Measurements from ENCODE around the gene FERMT1.
"Not testable (repeated sequence)": the region's sequence is repeated elsewhere in the genome, so short reads cannot be mapped to it uniquely, and the experiment has no call there.

The FERMT1 gene

GRCh38 chr20:6116758-6117157 lies 6.1 kb downstream of the FERMT1 start:
- no peak for DNase-seq (ENCODE audit: low read depth)
- no peak overlapping the region for H3K4me3 ChIP-seq (ENCODE audit: low read depth, low read length)
- TF ChIP-seq CTCF (conservative IDR thresholded peaks at IDR 0.05; ENCODE audit: low read depth, low read length), result no peak

- DNase-seq (ENCODE audit: low read depth), result no peak
- H3K4me3 ChIP-seq (ENCODE audit: low read depth, low read length), result no peak overlapping the region
- TF ChIP-seq CTCF (conservative IDR thresholded peaks at IDR 0.05; ENCODE audit: low read depth, low read length), result no peak
Measured at GRCh38 chr20:6115221-6115895, 7.5 kb downstream of the FERMT1 start.

GRCh38 chr20:6114696-6115095 lies 8.1 kb downstream of the FERMT1 start:
- TF ChIP-seq CTCF (conservative IDR thresholded peaks at IDR 0.05; ENCODE audit: low read depth, low read length), result no peak
- H3K4me3 ChIP-seq (ENCODE audit: low read depth, low read length), result no peak overlapping the region
- DNase-seq (ENCODE audit: low read depth), result no peak

DNA sequence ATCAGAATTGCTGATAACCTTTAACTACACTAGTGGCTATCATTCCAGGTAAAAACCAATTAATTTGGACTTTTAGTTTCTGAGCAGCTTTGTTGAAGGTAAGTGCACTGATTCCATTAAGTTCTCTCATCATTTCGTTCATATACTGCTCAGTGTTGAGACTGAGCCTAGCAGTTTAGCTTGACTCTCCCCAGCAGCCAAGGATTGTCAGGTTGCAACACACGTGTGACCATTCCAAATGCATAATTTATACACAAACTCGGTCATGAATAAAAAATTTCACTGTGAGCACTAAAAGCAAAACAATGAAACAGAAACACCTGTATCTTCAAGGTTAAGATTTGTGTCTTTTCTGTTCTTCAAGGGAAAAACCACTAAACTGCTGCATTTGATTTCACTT lies 8.9 kb downstream of the FERMT1 start:
- no peak for DNase-seq (ENCODE audit: low read depth)
- TF ChIP-seq CTCF (conservative IDR thresholded peaks at IDR 0.05; ENCODE audit: low read depth, low read length), result no peak

DNA sequence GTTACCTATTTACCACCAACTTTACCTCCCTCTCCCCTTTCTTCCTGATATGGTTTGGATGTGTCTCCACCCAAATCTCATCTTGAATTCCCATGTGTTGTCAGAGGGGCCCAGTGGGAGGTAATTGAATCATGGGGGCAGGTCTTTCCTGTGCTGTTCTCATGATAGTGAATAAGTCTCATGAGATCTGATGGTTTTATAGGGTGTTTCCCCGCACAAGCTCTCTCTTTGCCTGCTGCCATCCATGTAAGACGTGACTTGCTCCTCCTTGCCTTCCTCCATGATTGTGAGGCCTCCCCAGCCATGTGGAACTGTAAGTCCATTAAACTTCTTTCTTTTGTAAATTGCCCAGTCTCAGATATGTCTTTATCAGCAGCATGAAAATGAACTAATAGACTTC lies 9.9 kb downstream of the FERMT1 start:
- not testable (repeated sequence) for H3K4me3 ChIP-seq (ENCODE audit: low read depth, low read length); DNase-seq (ENCODE audit: low read depth)

More for the DNA sequence above, 8.9 kb downstream of the FERMT1 start:
- no peak overlapping the region for H3K4me3 ChIP-seq (ENCODE audit: low read depth, low read length)

GRCh38 chr20:6108330-6108729 lies 14.5 kb downstream of the FERMT1 start:
- H3K4me3 ChIP-seq (ENCODE audit: low read depth, low read length), result no peak overlapping the region
- TF ChIP-seq CTCF (conservative IDR thresholded peaks at IDR 0.05; ENCODE audit: low read depth, low read length), result no peak
- no peak for DNase-seq (ENCODE audit: low read depth)

DNA sequence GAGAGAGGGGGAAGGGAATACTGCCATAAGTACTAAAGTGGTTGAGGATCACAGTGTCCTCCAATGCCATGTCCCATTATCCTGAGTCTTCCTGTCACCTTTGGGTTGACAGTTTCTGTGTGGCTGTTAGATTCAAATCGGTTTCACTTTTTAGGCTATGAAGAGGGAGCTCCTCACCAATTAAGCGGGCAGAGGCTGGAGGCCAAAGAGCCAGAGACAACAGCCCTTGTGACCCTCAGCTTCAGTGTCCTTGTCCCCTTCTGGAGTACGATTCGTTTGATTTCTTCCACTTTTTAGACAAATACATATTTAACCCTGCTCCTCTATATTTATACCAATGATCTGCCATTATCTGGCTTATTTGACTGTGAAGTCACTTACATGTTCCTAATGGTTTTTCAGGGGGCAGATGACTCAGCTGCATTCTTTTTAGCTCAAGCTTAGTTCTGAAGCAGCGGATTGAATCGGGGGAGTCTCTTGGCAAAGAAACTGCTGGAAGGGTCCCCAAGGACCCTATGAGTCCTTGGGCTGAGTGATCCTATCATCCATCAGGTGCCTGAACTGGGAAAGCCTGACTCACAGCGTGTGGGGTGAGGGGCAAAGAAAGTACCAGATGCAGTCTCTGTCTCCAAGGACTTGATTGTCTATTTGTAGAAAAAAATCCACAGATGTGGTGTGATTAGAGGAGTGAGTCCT lies 18.2 kb downstream of the FERMT1 start:
- H3K4me3 ChIP-seq (ENCODE audit: low read depth, low read length), result no peak overlapping the region
- peak; percentile 53 for DNase-seq (ENCODE audit: low read depth)
- no peak for TF ChIP-seq CTCF (conservative IDR thresholded peaks at IDR 0.05; ENCODE audit: low read depth, low read length)
